Astrocyte (in vitro differentiated cells and primary cell): Measurements from ENCODE around the gene DHRS12. TPM values are rescaled to one million over a fixed set of nuclear protein-coding genes. Genes with fewer than 3 reads are reported as not detected.
A peak's percentile ranks its signal among the peaks of the same experiment; 100 is the strongest.

Source experiments
- DNase-seq: peaks from one replicate; pipeline ENCODE4 v3.0.0-alpha.2; 2010; ENCODE audit warnings: low read depth
- FAIRE-seq: peaks from 2 replicates; lab custom pipeline; 2011; peaks lifted over from hg19 to GRCh38; lab: Jason Lieb, UNC
- H2AFZ ChIP-seq: 2 replicates; pipeline ENCODE4 v1.6.0; 2012; ENCODE audit warnings: low read depth, low read length, inconsistent platforms
- H3K27ac ChIP-seq: 2 replicates; pipeline ENCODE4 v1.5.1; 2011; ENCODE audit warnings: low read depth, low read length, inconsistent platforms
- H3K27me3 ChIP-seq: 2 replicates; pipeline ENCODE4 v1.6.0; 2011; ENCODE audit warnings: low read length, inconsistent platforms; ENCODE audit not compliant: insufficient read depth
- H3K36me3 ChIP-seq: 2 replicates; pipeline ENCODE4 v1.5.1; 2011; ENCODE audit warnings: low read length, inconsistent platforms; ENCODE audit not compliant: insufficient read depth
- H3K4me1 ChIP-seq: 2 replicates; pipeline ENCODE4 v1.5.1; 2011; ENCODE audit warnings: low read length, inconsistent platforms; ENCODE audit not compliant: insufficient read depth
- H3K4me2 ChIP-seq: 2 replicates; pipeline ENCODE4 v1.6.0; 2012; ENCODE audit warnings: low read length, inconsistent platforms
- H3K4me3 ChIP-seq: 2 replicates; pipeline ENCODE4 v1.5.1; 2011; ENCODE audit warnings: low read depth, mild to moderate bottlenecking, low read length, inconsistent platforms; ENCODE audit not compliant: insufficient read depth
- H3K79me2 ChIP-seq: 2 replicates; pipeline ENCODE4 v1.6.0; 2012; ENCODE audit warnings: mild to moderate bottlenecking, low read length, inconsistent platforms; ENCODE audit not compliant: insufficient read depth
- H3K9ac ChIP-seq: 2 replicates; pipeline ENCODE4 v1.6.0; 2012; ENCODE audit warnings: mild to moderate bottlenecking, low read length, inconsistent platforms
- H3K9me3 ChIP-seq: 2 replicates; pipeline ENCODE4 v1.5.1; 2012; ENCODE audit warnings: low read depth, mild to moderate bottlenecking, low read length, inconsistent platforms; ENCODE audit not compliant: insufficient read depth
- H4K20me1 ChIP-seq: 2 replicates; pipeline ENCODE4 v1.6.0; 2012; ENCODE audit warnings: low read length, inconsistent platforms; ENCODE audit not compliant: insufficient read depth
- H3K27ac Mint-ChIP-seq: one replicate; pipeline ENCODE4 v1.8.0; 2021; ENCODE audit warnings: mild to moderate bottlenecking, mixed read lengths; ENCODE audit not compliant: unreplicated experiment
- H3K27me3 Mint-ChIP-seq: one replicate; pipeline ENCODE4 v1.8.0; 2021; ENCODE audit warnings: low read depth, mixed read lengths; ENCODE audit not compliant: unreplicated experiment
- H3K36me3 Mint-ChIP-seq: one replicate; pipeline ENCODE4 v1.8.0; 2021; ENCODE audit warnings: low read depth, mixed read lengths; ENCODE audit not compliant: unreplicated experiment
- H3K4me1 Mint-ChIP-seq: one replicate; pipeline ENCODE4 v1.8.0; 2021; ENCODE audit warnings: low read depth, mixed read lengths; ENCODE audit not compliant: unreplicated experiment
- H3K4me3 Mint-ChIP-seq: one replicate; pipeline ENCODE4 v1.8.0; 2021; ENCODE audit warnings: mild to moderate bottlenecking, moderate library complexity, mixed read lengths; ENCODE audit not compliant: unreplicated experiment
- H3K9me3 Mint-ChIP-seq: one replicate; pipeline ENCODE4 v1.8.0; 2021; ENCODE audit warnings: mild to moderate bottlenecking, mixed read lengths; ENCODE audit not compliant: unreplicated experiment
- EZH2 ChIP-seq: IDR thresholded peaks from 2 replicates; pipeline ENCODE4 v1.6.1; 2012; ENCODE audit warnings: mild to moderate bottlenecking, low read length, inconsistent platforms; ENCODE audit not compliant: insufficient read depth
- total RNA-seq: library from RNA; stranded (reverse); gene quantifications from 2 replicates; pipeline ENCODE4 v1.2.1, GENCODE V29; 2021
- TF ChIP-seq, protein P1 (sequence below): IDR thresholded peaks from 2 replicates; pipeline ENCODE4 v1.5.1; 2011; ENCODE audit warnings: low read depth, mild to moderate bottlenecking, inconsistent platforms, low read length, moderate library complexity; ENCODE audit not compliant: insufficient read depth

DHRS12 gene
- total RNA-seq, 1 donor from 2014 or later: 4.9 TPM

DNA sequence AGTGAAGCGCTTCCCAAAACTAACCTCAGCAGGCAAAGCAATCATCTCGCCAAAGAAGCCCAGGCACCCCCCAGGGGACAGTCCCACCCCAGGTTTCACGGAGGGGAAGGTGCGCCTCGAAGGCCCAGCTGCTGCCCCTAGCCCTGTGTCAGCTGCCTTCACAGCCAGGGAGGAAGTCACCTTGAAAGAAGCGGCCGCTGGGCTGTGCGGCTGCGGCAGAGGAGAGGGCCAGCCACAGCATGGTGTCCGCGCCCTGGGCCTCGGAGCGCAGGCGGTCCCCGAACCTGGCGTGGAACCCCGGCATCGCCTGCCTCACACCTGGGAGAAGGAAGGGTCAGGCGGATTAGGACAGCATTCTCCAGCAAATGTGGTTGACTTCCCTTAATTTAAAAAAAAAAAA is 35.0 kb downstream of the DHRS12 start:
- Histone ChIP-seq H3K4me3 (no peak overlapping the region), H2AFZ (no peak overlapping the region), H3K4me2 (no peak overlapping the region), H3K27ac (no peak overlapping the region), H3K9ac (no peak overlapping the region), H3K9me3 (no peaks in the 10 kb centered on the region), H3K4me1 (peaks cover 12% of the 10 kb centered on the region), H3K36me3 (no peaks in the 10 kb centered on the region), H3K79me2 (no peaks in the 10 kb centered on the region), H3K27me3 (no peaks in the 10 kb centered on the region), H4K20me1 (no peaks in the 10 kb centered on the region)
- TF ChIP-seq, protein P1, sequence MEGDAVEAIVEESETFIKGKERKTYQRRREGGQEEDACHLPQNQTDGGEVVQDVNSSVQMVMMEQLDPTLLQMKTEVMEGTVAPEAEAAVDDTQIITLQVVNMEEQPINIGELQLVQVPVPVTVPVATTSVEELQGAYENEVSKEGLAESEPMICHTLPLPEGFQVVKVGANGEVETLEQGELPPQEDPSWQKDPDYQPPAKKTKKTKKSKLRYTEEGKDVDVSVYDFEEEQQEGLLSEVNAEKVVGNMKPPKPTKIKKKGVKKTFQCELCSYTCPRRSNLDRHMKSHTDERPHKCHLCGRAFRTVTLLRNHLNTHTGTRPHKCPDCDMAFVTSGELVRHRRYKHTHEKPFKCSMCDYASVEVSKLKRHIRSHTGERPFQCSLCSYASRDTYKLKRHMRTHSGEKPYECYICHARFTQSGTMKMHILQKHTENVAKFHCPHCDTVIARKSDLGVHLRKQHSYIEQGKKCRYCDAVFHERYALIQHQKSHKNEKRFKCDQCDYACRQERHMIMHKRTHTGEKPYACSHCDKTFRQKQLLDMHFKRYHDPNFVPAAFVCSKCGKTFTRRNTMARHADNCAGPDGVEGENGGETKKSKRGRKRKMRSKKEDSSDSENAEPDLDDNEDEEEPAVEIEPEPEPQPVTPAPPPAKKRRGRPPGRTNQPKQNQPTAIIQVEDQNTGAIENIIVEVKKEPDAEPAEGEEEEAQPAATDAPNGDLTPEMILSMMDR: no peak
- TF ChIP-seq EZH2: no peak
- no peak for FAIRE-seq
- no peak overlapping the region for H3K4me3 Mint-ChIP-seq
- no peaks in the 10 kb centered on the region for H3K9me3 Mint-ChIP-seq
- peaks cover 2% of the 10 kb centered on the region for H3K27me3 Mint-ChIP-seq
- peaks cover 18% of the 10 kb centered on the region for H3K4me1 Mint-ChIP-seq
- DNase-seq: no peak
- no peak overlapping the region for H3K27ac Mint-ChIP-seq
- peaks cover 21% of the 10 kb centered on the region for H3K36me3 Mint-ChIP-seq

DNA sequence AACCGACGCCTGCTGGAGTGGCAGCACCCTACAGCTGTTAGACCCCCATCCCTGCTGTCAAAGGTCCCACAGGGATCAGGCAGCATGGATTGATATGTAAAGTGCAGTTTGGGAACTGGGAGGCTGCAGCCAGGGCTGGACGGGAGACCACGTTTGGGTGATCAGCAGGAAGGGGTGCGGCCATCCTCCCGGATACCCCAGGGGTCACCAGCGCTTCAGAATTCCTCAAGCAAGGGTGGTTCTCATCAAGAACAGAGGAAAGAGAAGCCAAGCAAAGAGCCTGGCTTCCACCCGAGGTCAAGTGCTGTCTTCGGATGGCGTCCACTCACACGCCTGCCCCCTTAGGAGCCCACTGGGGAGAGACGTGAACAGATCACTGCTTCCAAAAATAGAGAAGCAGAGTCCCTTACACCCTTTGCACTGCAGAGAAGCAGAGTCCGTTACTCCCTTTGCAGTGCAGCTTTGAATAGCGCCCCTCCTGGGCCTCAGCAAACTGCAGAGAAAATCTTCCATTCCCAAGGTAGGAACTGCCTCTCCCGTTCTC is 35.5 kb downstream of the DHRS12 start:
- Mint-ChIP-seq H3K4me1 (peaks cover 19% of the 10 kb centered on the region), H3K4me3 (no peak overlapping the region), H3K36me3 (peaks cover 21% of the 10 kb centered on the region), H3K27me3 (peaks cover 2% of the 10 kb centered on the region), H3K27ac (no peak overlapping the region), H3K9me3 (no peaks in the 10 kb centered on the region)
- no peak overlapping the region for H3K27ac ChIP-seq
- H3K4me1 ChIP-seq: peaks cover 12% of the 10 kb centered on the region
- no peak overlapping the region for H3K9ac ChIP-seq
- no peak overlapping the region for H3K4me3 ChIP-seq
- FAIRE-seq: no peak
- no peaks in the 10 kb centered on the region for H3K36me3 ChIP-seq
- H4K20me1 ChIP-seq: no peaks in the 10 kb centered on the region
- H3K4me2 ChIP-seq: no peak overlapping the region
- H3K79me2 ChIP-seq: no peaks in the 10 kb centered on the region
- DNase-seq: no peak
- no peak overlapping the region for H2AFZ ChIP-seq
- no peaks in the 10 kb centered on the region for H3K9me3 ChIP-seq
- H3K27me3 ChIP-seq: no peaks in the 10 kb centered on the region
- TF ChIP-seq, protein P1: peak; percentile 8
- no peak for TF ChIP-seq EZH2

DNA sequence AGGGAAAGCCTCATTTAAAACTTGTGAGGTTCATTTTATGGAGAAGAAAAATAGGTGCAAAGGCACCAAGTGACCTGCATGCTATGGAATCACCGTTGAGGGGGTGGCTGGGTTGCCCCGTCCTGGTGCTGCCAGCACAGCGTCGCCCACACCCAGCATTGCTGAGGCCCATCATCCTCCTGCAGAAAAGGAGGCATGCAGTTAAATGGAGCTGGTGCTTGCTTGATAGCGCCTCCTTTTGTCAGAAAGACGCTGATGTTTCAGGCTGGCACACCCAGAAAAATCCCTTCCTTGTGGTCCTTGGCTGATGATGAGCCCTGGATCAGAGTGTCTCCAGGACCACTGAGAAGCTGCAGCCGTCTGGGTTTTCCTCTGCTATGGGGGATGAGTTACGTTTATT is 36.9 kb downstream of the DHRS12 start:
- no peak overlapping the region for H3K27ac Mint-ChIP-seq
- Histone ChIP-seq H3K9ac (no peak overlapping the region), H4K20me1 (no peaks in the 10 kb centered on the region), H2AFZ (no peak overlapping the region), H3K9me3 (no peaks in the 10 kb centered on the region), H3K79me2 (no peaks in the 10 kb centered on the region), H3K36me3 (peaks cover 5% of the 10 kb centered on the region), H3K4me1 (peaks cover 12% of the 10 kb centered on the region), H3K4me3 (no peak overlapping the region), H3K4me2 (no peak overlapping the region), H3K27ac (no peak overlapping the region), H3K27me3 (no peaks in the 10 kb centered on the region)
- TF ChIP-seq EZH2: no peak
- TF ChIP-seq, protein P1: no peak
- H3K27me3 Mint-ChIP-seq: no peaks in the 10 kb centered on the region
- H3K4me3 Mint-ChIP-seq: no peak overlapping the region
- no peaks in the 10 kb centered on the region for H3K9me3 Mint-ChIP-seq
- H3K36me3 Mint-ChIP-seq: peaks cover 20% of the 10 kb centered on the region
- H3K4me1 Mint-ChIP-seq: peaks cover 19% of the 10 kb centered on the region
- DNase-seq (no peak), FAIRE-seq (no peak)
